Measurements from ENCODE around the gene ADRB2.

The ADRB2 gene

GRCh38 chr5:148831590-148832565 is 5.5 kb downstream of the ADRB2 start:
- no peak for DNase-seq

GRCh38 chr5:148833122-148833521 is 6.7 kb downstream of the ADRB2 start:
- no peak for DNase-seq

- no peak for DNase-seq
Measured at GRCh38 chr5:148833925-148834324, 7.5 kb downstream of the ADRB2 start.

GRCh38 chr5:148834689-148835088 is 8.3 kb downstream of the ADRB2 start:
- no peak for DNase-seq

GRCh38 chr5:148836272-148837250 is 10.2 kb downstream of the ADRB2 start:
- DNase-seq, result no peak

- DNase-seq, result no peak
Measured at GRCh38 chr5:148837383-148837782, 11.0 kb downstream of the ADRB2 start.

GRCh38 chr5:148838357-148838756 is 11.9 kb downstream of the ADRB2 start:
- DNase-seq, result no peak

- no peak for DNase-seq
Measured at GRCh38 chr5:148839960-148840359, 13.5 kb downstream of the ADRB2 start.

- no peak for DNase-seq
Measured at GRCh38 chr5:148840531-148840930, 14.1 kb downstream of the ADRB2 start.

- no peak for DNase-seq
Measured at GRCh38 chr5:148841519-148841918, 15.1 kb downstream of the ADRB2 start.

- DNase-seq, result no peak
Measured at GRCh38 chr5:148842161-148842560, 15.8 kb downstream of the ADRB2 start.

- DNase-seq, result no peak
Measured at GRCh38 chr5:148843510-148844318, 17.3 kb downstream of the ADRB2 start.

GRCh38 chr5:148844433-148845280 is 18.2 kb downstream of the ADRB2 start:
- DNase-seq, result no peak

- DNase-seq, result no peak
Measured at GRCh38 chr5:148846930-148847329, 20.5 kb downstream of the ADRB2 start.

GRCh38 chr5:148847456-148847855 is 21.0 kb downstream of the ADRB2 start:
- DNase-seq, result no peak

- no peak for DNase-seq
Measured at GRCh38 chr5:148848393-148849031, 22.1 kb downstream of the ADRB2 start.

- DNase-seq, result no peak
Measured at GRCh38 chr5:148849461-148849860, 23.1 kb downstream of the ADRB2 start.

GRCh38 chr5:148850836-148851235 is 24.4 kb downstream of the ADRB2 start:
- DNase-seq, result no peak

GRCh38 chr5:148853868-148854267 is 27.5 kb downstream of the ADRB2 start:
- DNase-seq, result no peak

GRCh38 chr5:148855249-148856008 is 29.0 kb downstream of the ADRB2 start:
- no peak for DNase-seq
